ENCODE results near the gene MAG. TPM values are rescaled to one million over a fixed set of nuclear protein-coding genes. Genes with fewer than 3 reads are reported as not detected.

MAG gene
- not detected for total RNA-seq (2013)
- polyA plus RNA-seq (not detected), polyA minus RNA-seq (not detected in 2 replicates), total RNA-seq (0 to 0.32 (median 0.06) reads per million in 11 experiments)

- peak within 1 kb of the TSS in 2 of 7 donors; percentile 4 to 67 for H3K27ac Mint-ChIP-seq
- no peak for TF ChIP-seq CTCF (IDR thresholded peaks at IDR 0.05)
- H3K4me3 Mint-ChIP-seq, result no peak within 1 kb of the TSS
- H3K4me3 ChIP-seq (replicated peaks in 1 of 3; ENCODE audit: low read depth in 2 of 3, low read length in 3 of 3), result no peak within 1 kb of the TSS
- peaks cover 13 to 17% (median 15%) of the 10 kb centered on the region in 3 donors for H3K27me3 Mint-ChIP-seq (ENCODE audit: low read depth in 3 of 3)
- H3K9me3 ChIP-seq (replicated peaks in 1 of 2; ENCODE audit: control insufficient read depth in 1 of 2, insufficient read depth in 1 of 2, low read length in 2 of 2), result no peaks in the 10 kb centered on the region
- H3K79me2 ChIP-seq (ENCODE audit: insufficient read depth, low read length), result no peaks in the 10 kb centered on the region
- no peak within 1 kb of the TSS for H3K27ac ChIP-seq (ENCODE audit: low read depth in 1 of 2, low read length in 2 of 2)
- peaks cover 12 to 13% of the 10 kb centered on the region in 2 donors for H3K4me1 ChIP-seq (ENCODE audit: control insufficient read depth in 1 of 2, insufficient read depth in 2 of 2, low read length in 2 of 2)
- whole genome bisulfite sequencing (ENCODE audit: insufficient coverage), result 89% methylated on average over 7 of the region's 12 CpGs
- no peaks in the 10 kb centered on the region for H4K20me1 ChIP-seq (ENCODE audit: insufficient read depth, low read length)
- no peak within 1 kb of the TSS for H2AFZ ChIP-seq (ENCODE audit: insufficient read depth, low read depth, low read length, poor library complexity, severe bottlenecking)
- H3K9ac ChIP-seq (ENCODE audit: insufficient read depth, low read length, poor library complexity, severe bottlenecking), result no peak within 1 kb of the TSS
- peaks cover 0 to 7% of the 10 kb centered on the region in 2 donors for H3K27me3 ChIP-seq (ENCODE audit: control insufficient read depth in 2 of 2, insufficient read depth in 2 of 2, low read length in 2 of 2)
- DNase-seq, result no peak
- H3K4me1 Mint-ChIP-seq, result peaks cover 13% of the 10 kb centered on the region
- intact Hi-C loops (cut with micrococcal nuclease), result no loop called here
- no peaks in the 10 kb centered on the region for H3K36me3 ChIP-seq (replicated peaks in 1 of 2; ENCODE audit: control insufficient read depth in 1 of 2, insufficient read depth in 2 of 2, low read length in 2 of 2)
- no peak within 1 kb of the TSS for H3K4me2 ChIP-seq (replicated peaks; ENCODE audit: extremely low read depth, low read length, poor library complexity, severe bottlenecking)
- H3K9me3 Mint-ChIP-seq, result peaks cover 0 to 2% (median 0%) of the 10 kb centered on the region in 7 donors
- H3K36me3 Mint-ChIP-seq, result no peaks in the 10 kb centered on the region
Measured at GRCh38 chr19:35291916-35292315, at the start of gene MAG. TSS of gene MAG (plus strand) at chr19:35292161. CDS start at chr19:35295409, 3,248 bp downstream.

GRCh38 chr19:35246466-35247092 is 45.4 kb upstream of the MAG start:
- H3K36me3 ChIP-seq (replicated peaks in 1 of 2; ENCODE audit: control insufficient read depth in 1 of 2, insufficient read depth in 2 of 2, low read length in 2 of 2), result no peaks in the 10 kb centered on the region
- peaks cover 29 to 31% of the 10 kb centered on the region in 2 donors for H3K4me1 ChIP-seq (ENCODE audit: control insufficient read depth in 1 of 2, insufficient read depth in 2 of 2, low read length in 2 of 2)
- peaks cover 0 to 20% of the 10 kb centered on the region in 2 donors for H3K9me3 ChIP-seq (replicated peaks in 1 of 2; ENCODE audit: control insufficient read depth in 1 of 2, insufficient read depth in 1 of 2, low read length in 2 of 2)
- Mint-ChIP-seq H3K27me3 (ENCODE audit: low read depth in 3 of 3) (peaks cover 44 to 55% (median 49%) of the 10 kb centered on the region in 3 donors), H3K27ac (no peak overlapping the region), H3K9me3 (peaks cover 9 to 35% (median 25%) of the 10 kb centered on the region in 7 donors), H3K4me3 (peak overlapping the region in 1 of 2 donors; percentile 89), H3K36me3 (peaks cover 9% of the 10 kb centered on the region in 2 donors), H3K4me1 (peaks cover 32% of the 10 kb centered on the region)
- no peak overlapping the region for H2AFZ ChIP-seq (ENCODE audit: insufficient read depth, low read depth, low read length, poor library complexity, severe bottlenecking)
- H3K27me3 ChIP-seq (ENCODE audit: control insufficient read depth in 2 of 2, insufficient read depth in 2 of 2, low read length in 2 of 2), result peaks cover 21 to 45% of the 10 kb centered on the region in 2 donors
- TF ChIP-seq CTCF (IDR thresholded peaks at IDR 0.05), result no peak
- no peak overlapping the region for H3K27ac ChIP-seq (ENCODE audit: low read depth in 1 of 2, low read length in 2 of 2)
- no peak overlapping the region for H3K4me3 ChIP-seq (replicated peaks in 1 of 3; ENCODE audit: low read depth in 2 of 3, low read length in 3 of 3)
- DNase-seq, result no peak
- H4K20me1 ChIP-seq (ENCODE audit: insufficient read depth, low read length), result no peaks in the 10 kb centered on the region
- no peak overlapping the region for H3K9ac ChIP-seq (ENCODE audit: insufficient read depth, low read length, poor library complexity, severe bottlenecking)
- no peaks in the 10 kb centered on the region for H3K79me2 ChIP-seq (ENCODE audit: insufficient read depth, low read length)
- peak overlapping the region; percentile 8 for H3K4me2 ChIP-seq (replicated peaks; ENCODE audit: extremely low read depth, low read length, poor library complexity, severe bottlenecking)
- WGBS (ENCODE audit: insufficient coverage), result no CpG with 5 or more reads among the region's 4 CpGs
- intact Hi-C loops (cut with micrococcal nuclease), result no loop called here

Data from CD14-positive monocyte (primary cell).